CD14-positive monocyte (primary cell): Measurements from ENCODE around the gene OR7G1. TPM values are rescaled to one million over a fixed set of nuclear protein-coding genes. Genes with fewer than 3 reads are reported as not detected.

Experiments used
- DNase-seq, 3 donors: peaks; one replicate each; pipeline ENCODE4 v3.0.0-alpha.2; 2011 to 2022
- H2AFZ ChIP-seq: 2 replicates; pipeline ENCODE4 v1.6.0; 2012; ENCODE audit warnings: mild to moderate bottlenecking, low read depth, low read length, inconsistent platforms; ENCODE audit not compliant: insufficient read depth, poor library complexity, severe bottlenecking
- H3K27ac ChIP-seq, 2 donors: 1 replicate in 1 of 2; 2 replicates in 1 of 2; pipeline ENCODE4 v1.5.1; 2012 to 2013; ENCODE audit warnings: low read length in 2 of 2, control low read depth in 1 of 2, inconsistent platforms in 1 of 2, low read depth in 1 of 2, mild to moderate bottlenecking in 1 of 2
- H3K27me3 ChIP-seq, 2 donors: one replicate each; pipeline versions ENCODE4 v1.6.0 to v1.6.1; 2011 to 2013; ENCODE audit warnings: low read length in 2 of 2; ENCODE audit not compliant: control insufficient read depth in 2 of 2, insufficient read depth in 2 of 2
- H3K36me3 ChIP-seq, 2 donors: replicated peaks in 1 of 2; 1 replicate in 1 of 2; 2 replicates in 1 of 2; pipeline versions ENCODE4 v1.5.1 to v1.6.1; 2012 to 2013; ENCODE audit warnings: low read length in 2 of 2, control low read depth in 1 of 2, inconsistent platforms in 1 of 2, mild to moderate bottlenecking in 1 of 2; ENCODE audit not compliant: insufficient read depth in 2 of 2, control insufficient read depth in 1 of 2
- H3K4me1 ChIP-seq, 2 donors: 1 replicate in 1 of 2; 2 replicates in 1 of 2; pipeline versions ENCODE4 v1.5.1 to v1.6.1; 2012 to 2013; ENCODE audit warnings: low read length in 2 of 2, control low read depth in 1 of 2, inconsistent platforms in 1 of 2, mild to moderate bottlenecking in 1 of 2, moderate library complexity in 1 of 2; ENCODE audit not compliant: insufficient read depth in 2 of 2, control insufficient read depth in 1 of 2
- H3K4me2 ChIP-seq: replicated peaks from 2 replicates; pipeline ENCODE3; 2012; ENCODE audit warnings: low read length, moderate library complexity, mild to moderate bottlenecking; ENCODE audit not compliant: poor library complexity, severe bottlenecking; ENCODE audit errors: extremely low read depth
- H3K4me3 ChIP-seq, 3 experiments: fragments of 200-600 bp in 1 of 3; sonication (generic) in 1 of 3; replicated peaks in 1 of 3; 1 replicate in 2 of 3; 2 replicates in 1 of 3; pipeline ENCODE4 v1.5.1; 2011 to 2013; ENCODE audit warnings: low read length in 3 of 3, mild to moderate bottlenecking in 3 of 3, control low read depth in 2 of 3, low read depth in 2 of 3, inconsistent platforms in 1 of 3, moderate library complexity in 1 of 3
- H3K79me2 ChIP-seq: 2 replicates; pipeline ENCODE4 v1.6.0; 2012; ENCODE audit warnings: mild to moderate bottlenecking, control low read depth, inconsistent platforms, low read length, moderate library complexity; ENCODE audit not compliant: insufficient read depth
- H3K9ac ChIP-seq: 2 replicates; pipeline ENCODE4 v1.6.0; 2017; ENCODE audit warnings: low read length, mild to moderate bottlenecking; ENCODE audit not compliant: insufficient read depth, poor library complexity, severe bottlenecking
- H3K9me3 ChIP-seq, 2 donors: replicated peaks in 1 of 2; 1 replicate in 1 of 2; 2 replicates in 1 of 2; pipeline versions ENCODE4 v1.5.1 to v1.6.1; 2012 to 2013; ENCODE audit warnings: low read length in 2 of 2, control low read depth in 1 of 2; ENCODE audit not compliant: control insufficient read depth in 1 of 2, insufficient read depth in 1 of 2
- H4K20me1 ChIP-seq: 2 replicates; pipeline ENCODE4 v1.6.0; 2012; ENCODE audit warnings: mild to moderate bottlenecking, low read length, control low read depth, moderate library complexity; ENCODE audit not compliant: insufficient read depth
- H3K27ac Mint-ChIP-seq, 7 donors: one replicate each; pipeline ENCODE4 v1.8.0; 2020; ENCODE audit warnings: mild to moderate bottlenecking in 7 of 7, mixed read lengths in 7 of 7, moderate library complexity in 6 of 7, inconsistent platforms in 2 of 7
- H3K27me3 Mint-ChIP-seq, 3 donors: one replicate each; pipeline ENCODE4 v1.8.0; 2021 to 2022; ENCODE audit warnings: low read depth in 3 of 3, mild to moderate bottlenecking in 3 of 3, mixed read lengths in 3 of 3, moderate library complexity in 3 of 3, inconsistent platforms in 1 of 3
- H3K36me3 Mint-ChIP-seq, 2 donors: one replicate each; pipeline ENCODE4 v1.8.0; 2020; ENCODE audit warnings: mixed read lengths in 2 of 2, inconsistent platforms in 1 of 2, mild to moderate bottlenecking in 1 of 2
- H3K4me1 Mint-ChIP-seq: one replicate; pipeline ENCODE4 v1.8.0; 2020; ENCODE audit warnings: mild to moderate bottlenecking, mixed read lengths
- H3K4me3 Mint-ChIP-seq, 2 donors: one replicate each; pipeline ENCODE4 v1.8.0; 2020; ENCODE audit warnings: mild to moderate bottlenecking in 2 of 2, mixed read lengths in 2 of 2, moderate library complexity in 1 of 2
- H3K9me3 Mint-ChIP-seq, 7 donors: one replicate each; pipeline ENCODE4 v1.8.0; 2020 to 2022; ENCODE audit warnings: mixed read lengths in 7 of 7, mild to moderate bottlenecking in 6 of 7, moderate library complexity in 6 of 7, inconsistent platforms in 2 of 7
- WGBS: methylation state at CpG from one replicate; pipeline ENCODE4 v1.1.5; 2013; ENCODE audit warnings: missing lambda C conversion rate; ENCODE audit not compliant: insufficient coverage; 5-methylcytosine and 5-hydroxymethylcytosine counted together
- intact Hi-C, 2 donors: fragments of 100-400 bp; cut with micrococcal nuclease; formaldehyde crosslinking; loops; one replicate each; pipeline versions ENCODE4 v1.15.0 to v1.15.1; 2023
- polyA plus RNA-seq, 3 donors: library from polyadenylated mRNA; depleted of rRNA in 1 of 3; unstranded in 2 of 3; stranded (reverse) in 1 of 3; fragments of 300-500 nt in 2 of 3; fragments of >200 nt in 1 of 3; fragmentation: Illumina TruSeq in 2 of 3; gene quantifications; 1 replicate in 2 of 3; 2 replicates in 1 of 3; pipeline ENCODE4 v1.2.3, GENCODE V29; 2012 to 2021
- TF ChIP-seq, protein P1 (sequence below): fragments of 200-600 bp; IDR thresholded peaks from one replicate; pipeline ENCODE4 v1.8.0; 2022; ENCODE audit warnings: antibody characterized with exemption, mild to moderate bottlenecking

OR7G1 gene
- polyA plus RNA-seq, 3 donors, result not detected

DNA sequence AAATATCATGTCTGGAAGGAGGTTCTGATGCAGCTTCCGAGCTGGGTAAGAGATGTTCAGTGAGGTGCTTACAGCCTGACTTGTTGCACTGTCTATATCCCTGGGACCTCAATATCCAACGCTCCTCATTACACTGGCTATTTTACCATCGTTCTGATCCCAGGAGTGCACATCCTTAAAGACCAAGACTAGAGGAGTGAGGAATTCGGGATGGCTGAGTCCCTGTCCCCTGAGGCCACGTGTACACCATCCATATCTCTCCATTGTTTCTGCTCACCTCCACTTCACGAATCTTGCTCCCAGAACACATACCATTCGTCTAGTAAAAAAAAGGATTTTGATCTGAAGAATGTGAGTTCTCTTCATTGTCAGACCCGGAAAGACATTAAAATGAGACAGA is 8.2 kb downstream of the OR7G1 start, which contains the start of gene OR7G2:
Gene OR7G2, minus strand, starts transcription at position 101 of the 400 bp plus-strand sequence. CDS start 4,232 bp downstream, outside the sequence.
- no peak within 1 kb of the TSS for H3K27ac ChIP-seq
- intact Hi-C loops, result no loop called here
- H3K27ac Mint-ChIP-seq, result no peak within 1 kb of the TSS

DNA sequence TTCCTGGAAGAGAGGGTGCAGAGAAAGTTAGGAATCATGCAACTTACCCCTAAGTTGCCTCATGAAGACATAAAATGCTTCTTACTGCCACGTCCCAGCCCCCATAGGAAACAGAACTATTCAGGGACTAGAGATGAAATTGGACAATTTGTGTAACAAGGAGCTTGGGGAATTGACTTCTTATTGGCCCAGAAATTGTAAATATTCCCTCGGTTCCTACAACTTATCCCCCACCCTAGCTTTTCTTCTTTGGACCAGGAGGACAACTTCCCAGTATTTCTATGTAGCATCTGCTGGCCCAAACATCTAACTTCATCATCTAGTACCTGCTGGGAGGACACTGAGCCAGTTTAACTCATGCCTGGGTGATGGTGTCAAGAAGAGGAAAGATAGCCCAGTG is 28.8 kb downstream of the OR7G1 start, which contains the start of gene OR1M1:
Gene OR1M1, plus strand, starts transcription at position 301 of the 400 bp plus-strand sequence. CDS start 6,184 bp downstream, outside the sequence.
- Histone ChIP-seq H3K4me3 (no peak within 1 kb of the TSS), H3K9me3 (no peaks in the 10 kb centered on the region), H3K9ac (no peak within 1 kb of the TSS), H3K27me3 (no peaks in the 10 kb centered on the region), H3K27ac (no peak within 1 kb of the TSS), H4K20me1 (no peaks in the 10 kb centered on the region), H3K79me2 (no peaks in the 10 kb centered on the region), H2AFZ (no peak within 1 kb of the TSS), H3K4me2 (no peak within 1 kb of the TSS), H3K4me1 (no peaks in the 10 kb centered on the region), H3K36me3 (no peaks in the 10 kb centered on the region)
- no peaks in the 10 kb centered on the region for H3K36me3 Mint-ChIP-seq
- intact Hi-C loops, result no loop called here
- TF ChIP-seq, protein P1, sequence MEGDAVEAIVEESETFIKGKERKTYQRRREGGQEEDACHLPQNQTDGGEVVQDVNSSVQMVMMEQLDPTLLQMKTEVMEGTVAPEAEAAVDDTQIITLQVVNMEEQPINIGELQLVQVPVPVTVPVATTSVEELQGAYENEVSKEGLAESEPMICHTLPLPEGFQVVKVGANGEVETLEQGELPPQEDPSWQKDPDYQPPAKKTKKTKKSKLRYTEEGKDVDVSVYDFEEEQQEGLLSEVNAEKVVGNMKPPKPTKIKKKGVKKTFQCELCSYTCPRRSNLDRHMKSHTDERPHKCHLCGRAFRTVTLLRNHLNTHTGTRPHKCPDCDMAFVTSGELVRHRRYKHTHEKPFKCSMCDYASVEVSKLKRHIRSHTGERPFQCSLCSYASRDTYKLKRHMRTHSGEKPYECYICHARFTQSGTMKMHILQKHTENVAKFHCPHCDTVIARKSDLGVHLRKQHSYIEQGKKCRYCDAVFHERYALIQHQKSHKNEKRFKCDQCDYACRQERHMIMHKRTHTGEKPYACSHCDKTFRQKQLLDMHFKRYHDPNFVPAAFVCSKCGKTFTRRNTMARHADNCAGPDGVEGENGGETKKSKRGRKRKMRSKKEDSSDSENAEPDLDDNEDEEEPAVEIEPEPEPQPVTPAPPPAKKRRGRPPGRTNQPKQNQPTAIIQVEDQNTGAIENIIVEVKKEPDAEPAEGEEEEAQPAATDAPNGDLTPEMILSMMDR, result no peak
- no CpG with 5 or more reads among the region's 2 CpGs for WGBS
- H3K4me3 Mint-ChIP-seq, result no peak within 1 kb of the TSS
- peaks cover 3 to 19% (median 18%) of the 10 kb centered on the region in 3 donors for H3K27me3 Mint-ChIP-seq
- peak within 1 kb of the TSS in 1 of 7 donors; percentile 27 for H3K27ac Mint-ChIP-seq
- peaks cover 0 to 3% (median 0%) of the 10 kb centered on the region in 7 donors for H3K9me3 Mint-ChIP-seq
- no peak for DNase-seq
- no peaks in the 10 kb centered on the region for H3K4me1 Mint-ChIP-seq

More for the DNA sequence above, 8.2 kb downstream of the OR7G1 start, which contains the start of gene OR7G2:
- no peaks in the 10 kb centered on the region for H3K36me3 ChIP-seq
- H3K4me2 ChIP-seq, result no peak within 1 kb of the TSS
- TF ChIP-seq, protein P1, result no peak
- H3K27me3 ChIP-seq, result no peaks in the 10 kb centered on the region
- no peak within 1 kb of the TSS for H3K4me3 ChIP-seq
- Mint-ChIP-seq H3K36me3 (no peaks in the 10 kb centered on the region), H3K4me3 (no peak within 1 kb of the TSS), H3K27me3 (peaks cover 9 to 14% (median 12%) of the 10 kb centered on the region in 3 donors), H3K4me1 (no peaks in the 10 kb centered on the region), H3K9me3 (peaks cover 0 to 2% (median 0%) of the 10 kb centered on the region in 7 donors)
- H3K9me3 ChIP-seq, result no peaks in the 10 kb centered on the region
- no peak within 1 kb of the TSS for H3K9ac ChIP-seq
- H4K20me1 ChIP-seq, result no peaks in the 10 kb centered on the region
- H3K79me2 ChIP-seq, result no peaks in the 10 kb centered on the region
- 74% methylated on average over 3 of the region's 8 CpGs for WGBS
- no peak within 1 kb of the TSS for H2AFZ ChIP-seq
- DNase-seq, result no peak
- no peaks in the 10 kb centered on the region for H3K4me1 ChIP-seq
